B cell (primary cell): ENCODE measurements around the gene NAB2. TPM values are rescaled to one million over a fixed set of nuclear protein-coding genes. Genes with fewer than 3 reads are reported as not detected.
A peak's percentile ranks its signal among the peaks of the same experiment; 100 is the strongest.

ENCODE experiments used
- ATAC-seq: fragments of 200-7000 bp; cut with Tn5 transposase; one replicate; pipeline ENCODE4 v1.10.0; 2021; ENCODE audit warnings: low read depth, mild to moderate bottlenecking, moderate number of reproducible peaks, moderate library complexity
- CTCF ChIA-PET: fragments of 350-600 bp; sonication (Branson Sonifier 250); formaldehyde crosslinking; loops from one replicate; lab custom pipeline; 2021; ENCODE audit warnings: antibody characterized with exemption, inconsistent platforms; lab: Charles Lee
- POLR2A ChIA-PET: fragments of 350-600 bp; sonication (Branson Sonifier 250); formaldehyde crosslinking; loops from one replicate; lab custom pipeline; 2021; ENCODE audit warnings: antibody characterized with exemption; lab: Charles Lee
- DNase-seq: peaks from one replicate; pipeline ENCODE4 v3.0.0; 2013
- H2AFZ ChIP-seq: 2 replicates; pipeline ENCODE4 v1.6.1; 2012; ENCODE audit warnings: mild to moderate bottlenecking, low read depth, low read length; ENCODE audit not compliant: insufficient read depth, poor library complexity, severe bottlenecking
- H3K27ac ChIP-seq, 2 donors: 1 replicate in 1 of 2; 2 replicates in 1 of 2; pipeline ENCODE4 v1.5.1; 2012 to 2013; ENCODE audit warnings: low read length in 2 of 2, mild to moderate bottlenecking in 2 of 2, moderate library complexity in 1 of 2
- H3K27me3 ChIP-seq, 4 experiments: fragments of 200-600 bp in 1 of 4; sonication (generic) in 1 of 4; replicated peaks in 1 of 4; 1 replicate in 2 of 4; 2 replicates in 2 of 4; pipeline versions ENCODE4 v1.6.1 to v1.7.0; 2013 to 2016; ENCODE audit warnings: low read length in 3 of 4, mild to moderate bottlenecking in 2 of 4, mixed read lengths in 1 of 4, moderate library complexity in 1 of 4; ENCODE audit not compliant: insufficient read depth in 4 of 4, control insufficient read depth in 3 of 4; ENCODE audit errors: control extremely low read depth in 1 of 4
- H3K36me3 ChIP-seq, 2 experiments: replicated peaks in 1 of 2; 1 replicate in 1 of 2; 2 replicates in 1 of 2; pipeline versions ENCODE4 v1.6.1 to v1.7.1; 2013; ENCODE audit warnings: low read length in 1 of 2; ENCODE audit not compliant: insufficient read depth in 2 of 2, control insufficient read depth in 1 of 2; ENCODE audit errors: control extremely low read depth in 1 of 2, extremely low read depth in 1 of 2
- H3K4me1 ChIP-seq, 2 donors: fragments of 200-600 bp in 1 of 2; sonication (generic) in 1 of 2; 1 replicate in 1 of 2; 2 replicates in 1 of 2; pipeline versions ENCODE4 v1.5.1 to v1.6.1; 2013 to 2017; ENCODE audit warnings: low read length in 2 of 2; ENCODE audit not compliant: control insufficient read depth in 2 of 2, insufficient read depth in 2 of 2
- H3K4me2 ChIP-seq: replicated peaks from 2 replicates; pipeline ENCODE3; 2012; ENCODE audit warnings: mild to moderate bottlenecking, low read depth, low read length; ENCODE audit not compliant: poor library complexity, severe bottlenecking
- H3K4me3 ChIP-seq, 5 experiments: fragments of 200-600 bp in 1 of 5; sonication (generic) in 1 of 5; 1 replicate in 3 of 5; 2 replicates in 2 of 5; pipeline versions ENCODE4 v1.5.1 to v1.7.0; 2011 to 2016; ENCODE audit warnings: low read length in 4 of 5, mild to moderate bottlenecking in 4 of 5, low read depth in 2 of 5, control low read depth in 1 of 5, moderate library complexity in 1 of 5; ENCODE audit not compliant: insufficient read depth in 1 of 5; ENCODE audit errors: control extremely low read depth in 1 of 5, extremely low read depth in 1 of 5
- H3K79me2 ChIP-seq: fragments of 200-600 bp; sonication (generic); one replicate; pipeline ENCODE4 v1.6.0; 2016; ENCODE audit warnings: low read length; ENCODE audit not compliant: control insufficient read depth, insufficient read depth
- H3K9ac ChIP-seq: fragments of 200-600 bp; sonication (generic); 2 replicates; pipeline ENCODE4 v1.6.1; 2017; ENCODE audit warnings: mild to moderate bottlenecking, low read length, moderate library complexity
- H3K9me3 ChIP-seq, 3 donors: one replicate each; pipeline versions ENCODE4 v1.6.1 to v1.7.1; 2013; ENCODE audit warnings: low read length in 2 of 3; ENCODE audit not compliant: control insufficient read depth in 2 of 3, insufficient read depth in 1 of 3; ENCODE audit errors: control extremely low read depth in 1 of 3
- H4K20me1 ChIP-seq: 2 replicates; pipeline ENCODE4 v1.6.0; 2012; ENCODE audit warnings: mild to moderate bottlenecking, low read length; ENCODE audit not compliant: insufficient read depth, control insufficient read depth, poor library complexity, severe bottlenecking
- H3K27ac Mint-ChIP-seq: one replicate; pipeline ENCODE4 v1.8.0; 2021; ENCODE audit warnings: mixed read lengths
- H3K27me3 Mint-ChIP-seq: one replicate; pipeline ENCODE4 v1.8.0; 2021; ENCODE audit warnings: mixed read lengths
- H3K4me1 Mint-ChIP-seq: one replicate; pipeline ENCODE4 v1.8.0; 2021; ENCODE audit warnings: mixed read lengths
- H3K4me3 Mint-ChIP-seq: one replicate; pipeline ENCODE4 v1.8.0; 2021; ENCODE audit warnings: mixed read lengths
- H3K9me3 Mint-ChIP-seq: one replicate; pipeline ENCODE4 v1.8.0; 2022; ENCODE audit warnings: mixed read lengths; ENCODE audit not compliant: insufficient read depth
- CTCF ChIP-seq: fragments of 200-600 bp; IDR thresholded peaks from one replicate; pipeline ENCODE4 v1.8.0; 2022; ENCODE audit warnings: antibody characterized with exemption, mild to moderate bottlenecking
- EZH2 ChIP-seq: IDR thresholded peaks from 2 replicates; pipeline ENCODE4 v1.6.1; 2012; ENCODE audit warnings: borderline replicate concordance, low read depth, mild to moderate bottlenecking, moderate library complexity, low read length; ENCODE audit not compliant: insufficient read depth, poor library complexity, severe bottlenecking
- WGBS: methylation state at CpG from one replicate; pipeline ENCODE4 v1.1.5; 2013; ENCODE audit warnings: missing lambda C conversion rate; ENCODE audit not compliant: insufficient coverage; 5-methylcytosine and 5-hydroxymethylcytosine counted together
- intact Hi-C: fragments of 100-400 bp; cut with micrococcal nuclease; formaldehyde crosslinking; loops from one replicate; pipeline ENCODE4 v1.10.0; 2022
- polyA plus RNA-seq: library from polyadenylated mRNA; depleted of rRNA; stranded (reverse); fragments of >200 nt; gene quantifications from 2 replicates; pipeline ENCODE4 v1.2.3, GENCODE V29; 2012
- total RNA-seq, 2 donors: library from RNA; stranded (reverse); fragments of 120-200 nt in 1 of 2; gene quantifications; 1 replicate in 1 of 2; 2 replicates in 1 of 2; pipeline versions ENCODE4 v1.2.3 to v1.2.4, GENCODE V29; 2013 to 2022

The NAB2 gene
- total and polyA plus RNA-seq, 2 donors (not counting 1 experiment from before 2014, with no cell fraction given) = 6.7 to 52.1 TPM

GRCh38 chr12:57123813-57124212 lies 34.9 kb downstream of the NAB2 start:
- H3K9ac ChIP-seq = no peak overlapping the region
- TF ChIP-seq EZH2 = no peak
- TF ChIP-seq CTCF = no peak
- no CpG with 5 or more reads among the region's 2 CpGs for WGBS

GRCh38 chr12:57124261-57124877 lies 35.5 kb downstream of the NAB2 start:
- Mint-ChIP-seq H3K27ac (no peak overlapping the region), H3K9me3 (no peaks in the 10 kb centered on the region), H3K4me3 (peak overlapping the region; percentile 9), H3K27me3 (peaks cover 3% of the 10 kb centered on the region), H3K4me1 (peaks cover 7% of the 10 kb centered on the region)
- Histone ChIP-seq H3K4me2 (no peak overlapping the region), H2AFZ (no peak overlapping the region), H3K27me3 (peaks cover 0 to 9% (median 1%) of the 10 kb centered on the region in 4 experiments), H4K20me1 (no peaks in the 10 kb centered on the region), H3K9ac (no peak overlapping the region), H3K36me3 (no peaks in the 10 kb centered on the region), H3K27ac (no peak overlapping the region), H3K4me1 (peaks cover 13 to 21% of the 10 kb centered on the region in 2 donors), H3K79me2 (no peaks in the 10 kb centered on the region), H3K4me3 (no peak overlapping the region), H3K9me3 (peaks cover 0 to 2% (median 0%) of the 10 kb centered on the region in 3 donors)
- intact Hi-C loops = loop anchor here (1.0 to 2.0 kb wide), 2 partner anchors 48 to 59 kb away; no protein-coding TSS in a partner anchor
- DNase-seq = peak; percentile 84
- 16% methylated on average over 7 of the region's 10 CpGs for WGBS
- ATAC-seq = peak; percentile 67
- ChIA-PET CTCF (interaction anchor here (0.5 to 8.1 kb wide), 35 partner anchors 9 to 610 kb away, joined by 3 to 108 read pairs (median 4); partner anchors contain the start of genes NEMP1, SHMT2 and STAT6), POLR2A (interaction anchor here (0.5 to 1.0 kb wide), 3 partner anchors 12 to 105 kb away, joined by 3 to 4 read pairs (median 3); partner anchors contain the start of gene SHMT2)
- TF ChIP-seq CTCF = peak; percentile 96
- TF ChIP-seq EZH2 = no peak

More at GRCh38 chr12:57123813-57124212, 34.9 kb downstream of the NAB2 start:
- Histone ChIP-seq H3K27ac (no peak overlapping the region), H3K4me2 (no peak overlapping the region), H3K79me2 (no peaks in the 10 kb centered on the region), H3K4me1 (peaks cover 16 to 23% of the 10 kb centered on the region in 2 donors), H3K36me3 (no peaks in the 10 kb centered on the region), H3K27me3 (peaks cover 0 to 3% (median 0%) of the 10 kb centered on the region in 4 experiments), H4K20me1 (no peaks in the 10 kb centered on the region), H3K9me3 (peaks cover 0 to 2% (median 0%) of the 10 kb centered on the region in 3 donors), H2AFZ (no peak overlapping the region), H3K4me3 (no peak overlapping the region)
- ATAC-seq = no peak
- Mint-ChIP-seq H3K4me3 (no peak overlapping the region), H3K27ac (no peak overlapping the region), H3K9me3 (no peaks in the 10 kb centered on the region), H3K4me1 (peaks cover 12% of the 10 kb centered on the region), H3K27me3 (peaks cover 3% of the 10 kb centered on the region)
- no peak for DNase-seq
- intact Hi-C loops = loop anchor here (1.0 to 2.0 kb wide), 2 partner anchors 49 to 59 kb away; no protein-coding TSS in a partner anchor
- ChIA-PET CTCF (interaction anchor here (0.5 to 8.1 kb wide), 31 partner anchors 8 to 610 kb away, joined by 3 to 108 read pairs (median 5); partner anchors contain the start of genes SHMT2 and STAT6), POLR2A (interaction anchor here (0.6 to 1.0 kb wide), 2 partner anchors 51 to 106 kb away, joined by 3 read pairs; partner anchors contain the start of gene SHMT2)
